ENCODE measurements around the gene FAM180A.

DNA sequence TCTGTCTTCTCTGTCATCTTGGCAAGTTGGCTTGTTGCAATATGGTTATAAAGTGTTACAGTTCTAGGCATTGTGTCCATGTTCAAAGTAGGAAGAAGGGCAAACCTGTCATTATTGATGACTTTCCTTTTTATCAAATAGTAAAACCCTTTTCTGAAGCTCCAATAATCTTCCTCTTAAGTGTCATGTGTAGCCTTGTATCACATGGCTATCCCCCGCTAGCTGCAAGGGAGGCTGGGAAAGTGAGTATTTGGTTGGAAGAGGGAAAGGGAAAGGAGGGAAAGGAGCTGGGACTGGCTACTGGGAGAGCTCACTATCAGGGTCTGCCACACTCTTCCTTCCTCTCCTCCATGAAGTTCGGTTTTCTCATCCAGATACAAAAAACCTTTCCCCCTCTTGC lies 45.2 kb upstream of the FAM180A start:
- TF ChIP-seq POLR2A (IDR thresholded peaks at IDR 0.05) = no peak
- TF ChIP-seq, protein P1, sequence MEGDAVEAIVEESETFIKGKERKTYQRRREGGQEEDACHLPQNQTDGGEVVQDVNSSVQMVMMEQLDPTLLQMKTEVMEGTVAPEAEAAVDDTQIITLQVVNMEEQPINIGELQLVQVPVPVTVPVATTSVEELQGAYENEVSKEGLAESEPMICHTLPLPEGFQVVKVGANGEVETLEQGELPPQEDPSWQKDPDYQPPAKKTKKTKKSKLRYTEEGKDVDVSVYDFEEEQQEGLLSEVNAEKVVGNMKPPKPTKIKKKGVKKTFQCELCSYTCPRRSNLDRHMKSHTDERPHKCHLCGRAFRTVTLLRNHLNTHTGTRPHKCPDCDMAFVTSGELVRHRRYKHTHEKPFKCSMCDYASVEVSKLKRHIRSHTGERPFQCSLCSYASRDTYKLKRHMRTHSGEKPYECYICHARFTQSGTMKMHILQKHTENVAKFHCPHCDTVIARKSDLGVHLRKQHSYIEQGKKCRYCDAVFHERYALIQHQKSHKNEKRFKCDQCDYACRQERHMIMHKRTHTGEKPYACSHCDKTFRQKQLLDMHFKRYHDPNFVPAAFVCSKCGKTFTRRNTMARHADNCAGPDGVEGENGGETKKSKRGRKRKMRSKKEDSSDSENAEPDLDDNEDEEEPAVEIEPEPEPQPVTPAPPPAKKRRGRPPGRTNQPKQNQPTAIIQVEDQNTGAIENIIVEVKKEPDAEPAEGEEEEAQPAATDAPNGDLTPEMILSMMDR (IDR thresholded peaks at IDR 0.05 in 8 of 11, conservative IDR thresholded peaks at IDR 0.05 in 3 of 11) = no peak
- TF ChIP-seq POLR2AphosphoS5 (IDR thresholded peaks at IDR 0.05) = no peak

All from spleen (tissue), 7 donors.